NCI-H446 treated with DMSO at 0.1 percent for 48 hours (cell line): ENCODE data around the gene CLEC2B.

Experiments used
- DNase-seq: peaks from one replicate; lab custom pipeline; 2025; lab: John Stamatoyannopoulos, UW

CLEC2B gene

DNA sequence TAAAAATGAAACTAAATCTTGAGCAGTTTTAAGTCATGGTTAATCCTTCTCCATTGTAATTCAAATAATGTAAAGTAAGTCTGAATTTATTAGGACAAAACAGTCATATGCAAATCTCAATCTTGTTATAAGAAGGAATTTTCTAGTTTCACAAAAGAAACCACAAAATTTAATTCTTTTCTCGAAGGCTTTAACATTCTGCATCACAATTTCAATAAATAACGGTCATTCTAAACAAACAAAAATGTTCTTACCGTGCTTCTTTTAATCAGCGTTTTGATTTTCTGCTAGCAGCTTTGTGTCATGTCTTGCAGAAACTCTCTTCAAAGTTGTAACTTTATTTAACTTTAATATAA lies 225 bp downstream of the CLEC2B start:
- DNase-seq: no peak

DNA sequence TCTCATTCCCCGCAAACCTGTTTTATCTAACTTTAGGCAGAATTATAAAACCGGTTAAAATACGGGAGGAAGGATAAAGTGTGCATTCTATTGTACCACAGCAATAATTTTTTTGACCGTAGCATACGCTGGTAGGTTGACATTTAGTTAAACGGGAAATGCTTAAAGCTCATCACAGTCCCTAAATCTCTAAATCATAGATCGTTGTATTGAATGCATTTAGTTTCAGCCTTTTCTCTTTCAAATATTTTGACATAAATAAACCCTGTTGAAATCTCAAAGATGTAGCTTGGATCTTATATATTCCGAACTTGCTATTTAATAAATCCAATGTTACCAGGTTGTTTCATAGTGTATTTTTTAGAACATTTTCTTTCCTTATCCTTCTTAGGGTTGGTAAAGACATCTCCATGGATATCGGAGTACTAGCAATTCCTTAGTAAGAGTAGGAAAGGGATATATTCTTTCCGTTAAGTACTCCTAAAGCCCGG lies 798 bp downstream of the CLEC2B start:
- DNase-seq: no peak

DNA sequence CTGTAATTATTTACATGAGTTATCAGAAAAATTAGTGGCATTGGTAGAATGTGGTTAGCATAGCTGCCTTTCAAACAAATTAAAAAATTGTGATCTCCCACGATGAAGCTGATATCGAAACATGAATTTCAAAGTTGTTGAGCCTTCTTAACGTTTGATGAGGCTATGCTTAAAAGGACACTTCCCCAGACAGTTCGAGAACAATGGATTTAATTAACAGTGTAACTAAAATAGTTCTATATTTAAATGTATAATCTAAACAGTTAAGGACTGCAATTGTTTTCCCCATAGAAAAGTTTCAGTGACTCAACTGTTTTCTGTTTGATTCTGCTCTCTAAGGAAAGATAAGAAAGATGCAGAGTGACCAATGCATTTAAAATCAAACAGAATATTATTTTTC lies 1.6 kb downstream of the CLEC2B start:
- no peak for DNase-seq

DNA sequence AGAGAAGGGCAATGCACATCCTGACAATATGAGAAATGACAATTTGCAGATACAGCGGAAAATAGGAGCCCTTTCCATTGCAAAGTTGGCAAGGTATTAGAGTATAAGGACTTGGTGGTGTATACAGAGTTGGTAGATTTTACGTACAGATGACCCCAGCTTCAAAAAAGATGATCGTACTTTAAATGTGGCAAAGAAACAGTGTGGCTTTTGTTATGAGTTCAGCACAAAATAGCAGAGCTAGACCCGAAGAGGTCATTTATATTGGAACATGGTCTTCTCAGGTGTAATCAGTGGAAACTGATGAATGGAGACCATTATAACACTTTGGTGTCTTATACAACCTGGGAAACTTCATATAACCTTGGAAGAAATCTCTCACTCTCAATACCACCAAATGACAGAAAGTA lies 2.3 kb downstream of the CLEC2B start:
- DNase-seq: no peak

DNA sequence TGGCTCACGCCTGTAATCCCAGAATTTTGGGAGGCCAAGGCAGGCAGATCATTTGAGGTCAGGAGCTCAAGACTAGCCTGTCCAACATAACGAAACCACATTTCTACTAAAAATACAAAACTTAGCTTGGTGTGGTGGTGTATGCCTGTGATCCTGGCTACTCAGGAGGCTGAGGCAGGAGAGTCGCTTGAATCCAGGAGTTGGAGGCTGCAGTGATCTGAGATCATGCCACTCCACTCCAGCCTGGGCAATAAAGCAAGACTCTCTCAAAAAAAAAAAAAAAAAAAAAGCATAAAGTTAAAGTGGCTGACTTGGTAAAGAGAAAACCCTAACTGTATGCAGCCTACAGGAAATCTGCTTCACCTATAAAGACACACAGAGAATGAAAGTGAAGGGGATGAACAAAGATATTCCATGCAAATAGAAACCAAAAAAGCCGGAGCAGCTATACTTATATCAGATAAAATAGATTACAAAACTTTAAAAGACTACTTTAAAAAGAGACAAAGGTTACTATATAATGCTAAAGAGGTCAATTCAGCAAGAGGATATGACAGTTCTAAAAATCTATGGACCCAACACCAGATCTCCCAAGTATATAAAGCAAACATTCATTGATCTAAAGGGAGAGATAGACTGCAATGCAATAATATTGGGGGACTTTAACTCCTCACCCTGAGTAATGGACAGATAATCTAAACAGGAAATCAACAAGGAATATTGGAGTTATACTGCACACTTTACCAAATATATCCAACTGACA lies 4.1 kb downstream of the CLEC2B start:
- no peak for DNase-seq

DNA sequence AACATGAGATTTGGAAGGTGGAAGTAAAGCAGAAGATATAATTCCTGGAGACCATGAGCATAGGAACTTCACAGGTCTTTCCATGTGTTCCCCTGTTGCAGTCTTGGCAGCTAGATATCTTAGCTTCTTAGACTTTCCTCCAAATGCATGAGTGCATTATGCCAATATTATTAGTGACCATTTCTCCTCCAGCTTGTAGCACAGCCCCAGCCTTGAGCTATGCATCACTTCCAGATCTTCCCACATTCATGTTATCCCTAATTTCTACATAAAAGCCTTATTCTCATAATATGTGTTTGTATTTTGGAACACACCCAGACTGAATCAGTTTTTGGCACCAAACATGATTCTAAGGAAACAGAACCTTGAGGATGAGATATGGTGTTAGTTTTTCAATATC lies 11.0 kb downstream of the CLEC2B start:
- no peak for DNase-seq

DNA sequence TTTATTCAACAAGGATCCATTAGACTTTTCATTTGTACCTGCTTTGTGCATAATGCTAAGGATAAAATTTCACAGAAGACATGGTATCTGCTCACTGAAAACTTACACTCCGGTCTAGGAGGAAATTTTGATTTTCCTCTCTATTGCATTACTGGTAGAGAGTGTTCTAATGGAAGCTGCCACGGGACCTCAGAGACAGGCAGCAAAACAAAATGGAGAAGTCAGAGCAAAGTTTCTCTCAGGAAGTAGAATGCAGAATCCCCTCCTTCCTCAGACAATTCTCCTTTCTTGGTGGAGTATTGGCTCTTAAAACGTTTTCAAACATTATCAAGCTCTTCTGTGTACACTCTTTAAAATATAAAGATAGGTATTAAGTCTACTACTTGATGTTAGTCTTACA lies 12.3 kb downstream of the CLEC2B start:
- DNase-seq: no peak

DNA sequence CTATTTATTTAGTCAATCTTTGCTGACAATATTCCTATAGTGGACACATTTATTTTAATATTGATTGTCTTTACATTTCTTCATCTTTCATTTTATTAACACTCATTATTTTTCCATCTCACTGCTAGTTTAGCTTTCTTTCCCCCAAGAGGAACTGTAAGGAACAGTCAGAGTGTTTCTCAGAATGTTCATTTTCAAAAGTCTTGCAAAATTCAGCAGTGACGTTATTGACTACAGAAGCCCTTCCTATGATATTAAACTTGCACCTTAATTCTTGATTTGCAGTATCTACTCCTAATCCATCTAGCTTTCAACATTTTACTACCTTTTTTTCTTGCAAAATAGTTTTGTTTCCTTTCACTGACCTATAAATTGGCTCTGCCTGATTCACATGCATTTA lies 13.0 kb downstream of the CLEC2B start:
- DNase-seq: no peak

DNA sequence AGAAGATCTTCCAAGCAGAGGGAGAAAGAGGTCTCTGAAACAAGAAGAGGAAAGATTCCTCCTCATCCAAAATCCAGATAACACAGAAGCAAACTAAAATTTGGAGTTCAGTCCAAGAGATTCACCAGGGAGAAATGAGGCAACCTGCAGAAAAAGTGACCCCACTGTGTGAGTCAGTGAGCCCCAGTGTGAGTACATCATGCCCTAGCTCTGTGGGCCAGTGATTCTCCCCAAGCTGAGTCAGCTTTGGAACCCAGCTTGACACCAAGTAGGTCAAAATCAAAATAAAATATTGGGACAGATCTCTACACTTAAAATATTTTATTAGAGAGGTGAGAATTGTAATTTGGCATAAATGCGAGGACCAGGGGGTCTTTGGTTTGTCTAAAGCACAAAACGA lies 17.2 kb downstream of the CLEC2B start:
- no peak for DNase-seq

DNA sequence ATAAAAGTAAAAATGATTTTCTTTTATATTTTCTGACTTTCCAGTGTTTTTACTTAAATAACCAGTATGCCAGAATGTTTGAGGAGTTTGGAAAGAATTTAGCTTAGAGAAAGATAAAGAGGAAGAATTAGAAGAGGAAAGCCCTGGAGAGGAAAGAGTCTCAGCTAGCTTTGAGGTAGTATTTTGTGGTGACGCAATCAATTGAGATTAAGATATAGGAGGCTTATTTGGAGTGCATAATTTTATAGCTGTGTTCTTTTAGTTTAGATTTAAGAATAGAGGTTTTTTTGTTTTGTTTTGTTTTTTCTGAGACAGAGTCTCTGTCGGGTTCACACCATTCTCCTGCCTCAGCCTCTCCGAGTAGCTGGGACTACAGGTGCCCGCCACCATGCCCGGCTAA lies 18.1 kb downstream of the CLEC2B start:
- no peak for DNase-seq

DNA sequence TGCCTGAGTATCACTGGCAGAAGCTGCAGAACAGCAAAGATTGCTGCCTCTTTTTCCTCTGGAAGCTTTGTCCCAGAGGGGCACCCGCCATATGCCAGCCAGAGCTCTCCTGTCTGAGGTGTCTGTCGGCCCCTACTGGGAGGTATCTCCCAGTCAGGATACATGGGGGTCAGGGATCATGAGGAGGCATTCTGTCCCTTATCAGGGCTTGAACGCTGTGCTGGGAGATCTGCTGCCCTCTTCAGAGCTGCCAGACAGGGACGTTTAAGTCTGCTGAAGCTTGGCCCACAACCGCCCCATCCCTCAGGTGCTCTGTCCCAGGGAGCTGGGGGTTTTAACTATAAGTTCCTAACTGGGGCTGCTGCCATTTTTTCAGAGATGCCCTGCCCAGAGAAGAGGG lies 20.3 kb downstream of the CLEC2B start:
- DNase-seq: no peak

DNA sequence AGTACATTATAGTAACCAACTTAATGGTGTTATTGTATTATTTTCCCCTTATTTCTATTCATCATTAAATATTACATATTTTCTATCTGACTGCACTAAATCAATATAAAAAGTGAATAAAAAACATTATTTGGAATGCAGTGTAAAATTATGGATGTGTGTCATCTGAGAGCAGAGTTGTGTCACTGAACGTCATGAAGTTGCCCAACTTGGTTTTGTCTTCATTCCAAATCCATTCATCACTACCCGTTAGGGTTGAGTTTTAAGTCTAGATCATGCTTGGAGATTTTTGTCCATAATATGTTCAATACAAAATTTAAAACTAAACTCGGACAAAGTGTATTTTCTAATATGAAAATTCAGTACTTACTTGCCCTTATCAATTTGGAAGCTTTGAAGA lies 25.7 kb downstream of the CLEC2B start:
- no peak for DNase-seq

DNA sequence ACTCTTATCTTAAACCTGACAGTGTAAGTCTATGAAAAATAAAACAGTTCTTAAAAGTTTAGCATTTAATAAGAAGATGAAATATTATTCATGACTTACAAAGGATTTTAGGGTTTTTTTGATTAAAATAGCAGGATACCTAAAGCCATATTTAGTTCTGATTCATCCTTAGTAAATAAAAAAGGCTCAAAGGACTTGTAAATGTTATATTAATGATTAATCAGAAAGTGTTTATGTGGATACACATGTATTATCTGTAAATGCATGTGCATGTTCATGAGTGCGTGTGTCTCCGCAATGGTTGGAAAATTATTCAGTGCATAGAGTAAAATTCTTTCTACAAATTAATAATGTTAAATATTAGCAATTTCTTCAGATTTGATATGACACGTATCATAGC lies 37.4 kb downstream of the CLEC2B start:
- no peak for DNase-seq

DNA sequence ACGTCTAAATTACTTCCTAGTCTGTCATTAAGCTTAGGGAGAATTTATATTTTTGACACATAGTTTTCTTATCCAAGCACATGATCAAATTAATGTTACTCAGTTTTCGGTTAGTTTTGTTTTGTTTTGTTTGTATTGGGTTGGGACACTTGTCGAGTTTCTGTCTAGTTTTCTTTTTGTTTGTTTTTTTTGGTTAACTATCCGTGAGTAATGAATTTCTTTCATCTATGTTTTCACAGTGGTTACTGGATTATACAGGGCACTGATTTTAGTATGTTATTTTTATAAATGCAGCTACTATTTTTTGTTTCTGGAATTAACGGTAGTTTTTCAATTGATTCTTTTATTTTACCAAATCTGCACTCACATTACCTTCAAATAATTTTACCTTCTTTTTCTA lies 39.2 kb downstream of the CLEC2B start:
- DNase-seq: no peak

DNA sequence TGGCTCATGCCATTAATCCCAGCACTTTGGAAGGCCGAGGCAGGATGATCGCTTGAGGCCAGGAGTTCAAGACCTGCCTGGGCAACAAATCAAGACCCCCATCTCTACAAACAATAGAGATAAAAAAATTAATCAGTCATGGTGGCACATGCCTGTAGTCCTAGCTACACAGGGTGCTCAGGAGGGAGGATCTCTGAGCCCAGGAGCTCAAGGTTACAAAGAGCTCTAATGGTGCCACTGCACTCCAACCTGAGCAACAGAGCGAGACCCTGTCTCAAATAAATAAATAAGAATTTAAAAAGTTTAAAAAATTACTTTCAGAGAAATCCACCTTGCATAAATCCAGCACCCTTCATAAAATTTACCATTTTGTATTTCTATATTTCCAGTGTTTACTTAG lies 39.7 kb downstream of the CLEC2B start:
- no peak for DNase-seq

DNA sequence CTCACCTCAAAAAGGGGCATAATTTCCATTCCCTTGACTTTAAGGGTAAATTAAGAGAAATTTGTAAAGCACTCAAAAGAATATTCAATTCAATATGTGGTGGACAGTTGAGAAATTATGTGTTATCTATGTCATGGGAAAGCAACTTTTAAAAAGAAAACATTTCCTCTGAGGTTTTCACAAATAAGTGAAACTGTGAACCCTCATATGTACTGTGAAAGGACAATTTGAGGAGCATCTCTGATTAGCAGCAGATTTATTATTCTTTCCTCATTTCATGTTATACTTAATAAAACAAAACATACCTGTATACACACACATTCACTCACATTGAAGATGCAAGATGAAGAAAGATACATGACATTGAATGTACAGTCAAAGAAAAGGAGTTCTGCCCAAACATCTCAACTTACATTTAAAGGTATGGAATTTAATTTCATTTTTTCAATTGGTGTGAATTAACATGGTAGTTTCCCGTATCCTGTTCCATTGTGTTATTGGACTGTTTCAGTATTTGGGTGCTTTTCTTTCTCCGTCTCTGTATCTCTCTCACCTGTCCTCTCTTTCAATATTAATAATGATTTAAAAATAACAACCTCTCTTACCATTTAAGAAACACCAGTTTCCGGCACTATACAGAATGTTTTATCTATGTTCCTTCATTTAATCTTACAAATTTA lies 41.8 kb downstream of the CLEC2B start, which contains the start of gene KLRF1:
Gene KLRF1, plus strand, starts transcription at position 273 of the 680 bp plus-strand sequence. Its CDS starts 64 bp downstream, at position 337.
- no peak for DNase-seq

DNA sequence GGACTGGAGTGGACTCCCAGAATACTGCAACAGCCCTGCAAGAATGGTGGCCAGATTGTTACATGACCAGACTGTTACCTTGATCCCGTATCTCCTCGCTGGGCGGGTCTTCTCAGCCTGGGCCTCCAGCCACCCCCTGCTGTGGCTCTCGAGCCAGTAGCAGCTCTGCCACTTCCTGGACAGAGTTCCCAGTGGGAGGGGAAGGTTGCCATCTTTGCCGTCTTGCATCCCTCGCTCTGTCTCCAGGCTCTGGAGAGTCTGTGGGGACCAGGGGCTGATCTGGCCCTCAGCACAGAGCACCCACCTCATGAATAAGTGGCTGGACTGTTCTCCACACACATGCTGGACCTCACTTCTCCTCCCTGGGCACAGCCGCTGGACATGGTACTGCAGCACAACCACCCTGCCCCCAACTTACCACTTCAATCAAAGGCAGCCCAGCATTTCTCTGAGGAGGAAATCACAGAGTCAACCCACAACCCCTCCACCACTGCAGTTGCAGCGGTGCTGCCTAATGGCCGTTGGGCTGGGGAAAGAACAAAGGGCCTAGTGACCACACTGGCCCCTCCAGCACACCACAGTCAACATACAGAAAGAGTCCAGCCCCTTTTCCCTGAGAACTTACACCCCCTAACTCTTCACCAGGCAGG lies 48.7 kb downstream of the CLEC2B start:
- DNase-seq: no peak

DNA sequence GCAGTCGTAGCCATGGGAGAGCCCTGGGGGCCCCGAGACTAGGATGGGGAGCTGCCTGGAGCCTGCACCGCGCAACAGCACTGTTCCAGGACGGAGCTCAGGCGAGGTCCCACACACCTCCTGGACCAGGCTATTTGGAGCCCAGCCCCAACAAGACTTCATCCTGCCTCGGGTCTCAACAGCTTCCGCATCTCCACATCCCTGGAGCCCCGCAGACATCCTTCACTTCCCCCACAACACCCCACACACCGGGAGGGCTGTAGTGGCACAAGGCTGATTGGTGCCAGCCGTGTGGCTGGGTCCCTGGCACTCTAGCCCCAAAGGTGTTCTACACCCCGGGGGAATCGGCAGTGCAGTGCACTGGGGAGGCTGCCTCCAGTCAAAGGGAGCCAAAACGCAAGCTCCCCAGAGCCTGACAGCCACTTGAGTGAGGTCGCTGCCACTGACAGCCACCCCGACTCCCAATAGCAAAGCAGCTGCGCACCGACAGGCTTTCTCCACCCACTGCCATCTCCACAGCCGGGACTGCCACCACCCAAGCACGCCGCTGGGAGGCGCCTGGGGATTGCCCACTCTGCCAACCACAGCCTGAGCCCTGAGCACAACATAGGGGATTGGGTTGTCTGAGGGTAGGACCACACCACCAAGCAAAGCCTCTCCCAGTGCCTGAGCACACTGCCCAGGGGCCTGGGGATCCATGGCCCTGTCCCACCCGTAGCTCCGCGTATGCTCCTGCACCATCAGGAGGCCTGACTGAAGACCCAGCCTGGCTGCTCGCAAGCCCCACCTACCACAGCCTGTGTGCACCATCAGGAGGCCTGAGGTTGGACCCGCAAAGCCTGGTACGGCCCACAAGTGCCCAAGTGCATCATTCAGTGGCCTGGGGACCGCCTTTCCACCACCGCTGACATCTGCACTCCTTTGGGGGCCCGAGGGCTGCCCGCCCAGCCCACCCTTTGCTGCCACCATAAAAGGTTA lies 55.0 kb downstream of the CLEC2B start:
- DNase-seq: no peak

DNA sequence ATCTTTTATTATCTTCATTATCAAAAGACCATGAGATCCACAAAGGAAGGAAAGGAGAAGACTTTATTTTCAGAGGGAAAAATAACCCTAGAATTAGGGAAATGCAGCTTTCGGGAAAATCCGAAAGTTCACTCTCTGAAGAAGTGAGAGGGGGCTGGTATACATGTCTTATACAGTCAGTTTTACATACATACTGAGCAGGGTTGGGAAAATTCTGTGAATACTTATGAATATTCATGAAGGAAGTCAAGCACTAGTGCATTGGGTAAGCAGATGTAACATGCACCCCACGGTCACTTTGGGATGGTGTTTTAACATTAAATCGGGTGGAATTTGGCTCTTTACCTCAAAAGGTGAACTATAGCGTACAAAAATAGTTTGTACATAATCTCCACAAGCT lies 57.5 kb downstream of the CLEC2B start:
- no peak for DNase-seq

DNA sequence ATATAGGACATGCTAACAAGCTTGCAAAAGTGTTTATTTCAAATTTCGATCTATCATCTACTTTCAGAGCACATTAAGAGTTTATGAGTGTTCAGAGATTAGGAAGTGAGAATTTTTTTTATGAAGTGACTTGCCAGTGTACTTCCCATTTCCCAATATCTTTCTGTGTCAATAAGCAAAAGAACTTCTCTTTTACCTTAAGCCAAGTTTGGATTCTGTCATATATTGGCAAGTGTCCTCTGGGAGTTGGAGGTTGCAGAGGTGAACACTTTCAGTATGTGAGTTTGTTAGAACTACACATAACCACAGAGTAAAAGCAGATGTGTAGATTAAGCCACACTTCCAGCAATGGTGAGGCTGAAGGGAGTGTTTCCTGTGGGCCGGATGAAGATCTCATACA lies 58.5 kb downstream of the CLEC2B start:
- DNase-seq: no peak

DNA sequence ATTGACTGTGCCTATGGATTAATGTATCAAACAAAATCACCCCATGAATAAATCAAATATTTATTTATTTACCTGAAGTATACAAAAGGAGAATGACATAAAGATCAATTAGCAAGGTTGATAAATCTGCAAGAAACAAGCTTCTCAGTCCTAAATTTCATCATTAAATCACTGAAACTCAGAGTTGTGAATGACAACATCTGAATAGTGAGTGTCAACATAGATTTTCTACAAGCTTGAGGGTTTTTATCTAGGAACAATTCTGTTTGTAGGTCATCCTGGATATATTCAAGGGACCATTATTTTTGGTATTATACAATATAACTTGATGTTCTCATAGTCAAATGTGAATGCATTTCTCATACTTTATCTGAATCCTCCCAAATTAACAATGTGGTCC lies 59.3 kb downstream of the CLEC2B start:
- DNase-seq: no peak

DNA sequence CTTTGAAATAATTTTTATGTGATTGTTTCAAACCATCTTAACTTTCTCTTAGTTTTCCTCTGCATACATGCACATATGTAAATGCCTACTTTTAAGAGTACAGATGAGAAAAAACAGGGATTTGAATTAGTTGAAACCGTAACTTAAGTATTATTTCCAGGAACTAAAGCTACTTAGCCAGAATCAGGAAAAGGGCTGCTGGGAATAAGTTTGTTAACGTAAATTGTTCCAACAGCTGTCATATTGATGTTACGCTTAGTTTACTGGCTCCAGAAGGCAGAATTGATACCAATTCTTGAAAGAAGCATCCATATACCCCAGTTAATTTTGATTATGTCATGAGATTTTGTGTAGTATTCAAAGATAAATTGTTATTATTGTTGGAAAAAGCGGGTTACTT lies 59.8 kb downstream of the CLEC2B start:
- DNase-seq: no peak
